AG04449 (cell line): ENCODE results near the gene LRRC74A.

ENCODE experiments used
- CTCF ChIA-PET: fragments of 350-600 bp; formaldehyde crosslinking; extraction: SDS; loops from one replicate; lab custom pipeline; 2021; ENCODE audit warnings: antibody characterized with exemption; lab: Yijun Ruan, JAX
- POLR2A ChIA-PET: fragments of 400-600, 350-600 bp; formaldehyde crosslinking; extraction: SDS; loops from one replicate; lab custom pipeline; 2020; ENCODE audit warnings: antibody characterized with exemption, inconsistent platforms; lab: Yijun Ruan, JAX
- DNase-seq: peaks from one replicate; pipeline ENCODE4 v3.0.0-alpha.2; 2010; ENCODE audit warnings: low read depth, low spot score
- H3K4me3 ChIP-seq: 2 replicates; pipeline ENCODE4 v1.5.1; 2011; ENCODE audit warnings: low read depth, mild to moderate bottlenecking, control low read depth, low read length
- TF ChIP-seq, protein P1 (sequence below): IDR thresholded peaks from one replicate; pipeline ENCODE4 v1.5.1; 2011; ENCODE audit warnings: mild to moderate bottlenecking, moderate library complexity, low read length, control low read depth, inconsistent platforms; ENCODE audit not compliant: insufficient read depth; ENCODE audit errors: missing control alignments

LRRC74A gene

DNA sequence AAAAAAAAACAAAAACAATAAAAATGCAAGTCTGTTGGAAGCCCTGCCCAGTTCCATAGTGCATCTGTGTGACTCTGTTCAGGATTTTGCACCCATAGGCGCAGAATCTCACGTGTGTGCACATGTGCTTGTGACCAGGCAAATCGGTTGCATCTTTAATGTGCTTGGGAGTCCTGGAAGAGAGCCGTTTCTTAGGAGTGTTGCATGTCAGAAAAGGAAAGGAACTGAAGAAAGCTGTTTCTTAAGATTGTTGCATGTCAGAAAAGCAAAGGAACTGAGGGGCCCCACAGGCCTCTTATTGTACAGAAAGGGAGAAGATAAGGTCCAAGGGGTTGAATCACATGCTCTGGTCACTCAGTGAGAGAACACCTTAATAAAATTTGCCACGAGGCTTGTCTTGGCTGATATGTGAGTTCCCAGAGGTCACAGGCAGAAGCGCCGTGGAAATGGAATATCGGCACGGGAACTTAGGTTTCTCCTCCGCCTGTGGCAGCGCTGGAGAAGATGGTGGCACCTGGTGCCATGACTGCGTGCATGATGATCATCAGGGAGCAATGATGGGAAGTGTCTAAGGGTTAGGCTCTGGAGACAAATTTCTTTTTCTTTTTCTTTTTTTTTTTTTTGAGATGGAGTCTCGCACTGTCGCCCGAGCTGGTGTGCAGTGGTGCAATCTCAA, 90.0 kb downstream of the LRRC74A start:
- ChIA-PET CTCF (interaction anchor here (0.6 to 27.8 kb wide), 23 partner anchors 7 to 181 kb away, joined by 3 to 1142 read pairs (median 11); partner anchors contain the start of gene IRF2BPL), POLR2A (interaction anchor here (4.3 kb wide), 1 partner anchor 108 kb away, joined by 30 read pairs; no protein-coding TSS in a partner anchor)
- H3K4me3 ChIP-seq = no peak overlapping the region
- no peak for DNase-seq
- TF ChIP-seq, protein P1, sequence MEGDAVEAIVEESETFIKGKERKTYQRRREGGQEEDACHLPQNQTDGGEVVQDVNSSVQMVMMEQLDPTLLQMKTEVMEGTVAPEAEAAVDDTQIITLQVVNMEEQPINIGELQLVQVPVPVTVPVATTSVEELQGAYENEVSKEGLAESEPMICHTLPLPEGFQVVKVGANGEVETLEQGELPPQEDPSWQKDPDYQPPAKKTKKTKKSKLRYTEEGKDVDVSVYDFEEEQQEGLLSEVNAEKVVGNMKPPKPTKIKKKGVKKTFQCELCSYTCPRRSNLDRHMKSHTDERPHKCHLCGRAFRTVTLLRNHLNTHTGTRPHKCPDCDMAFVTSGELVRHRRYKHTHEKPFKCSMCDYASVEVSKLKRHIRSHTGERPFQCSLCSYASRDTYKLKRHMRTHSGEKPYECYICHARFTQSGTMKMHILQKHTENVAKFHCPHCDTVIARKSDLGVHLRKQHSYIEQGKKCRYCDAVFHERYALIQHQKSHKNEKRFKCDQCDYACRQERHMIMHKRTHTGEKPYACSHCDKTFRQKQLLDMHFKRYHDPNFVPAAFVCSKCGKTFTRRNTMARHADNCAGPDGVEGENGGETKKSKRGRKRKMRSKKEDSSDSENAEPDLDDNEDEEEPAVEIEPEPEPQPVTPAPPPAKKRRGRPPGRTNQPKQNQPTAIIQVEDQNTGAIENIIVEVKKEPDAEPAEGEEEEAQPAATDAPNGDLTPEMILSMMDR = no peak

DNA sequence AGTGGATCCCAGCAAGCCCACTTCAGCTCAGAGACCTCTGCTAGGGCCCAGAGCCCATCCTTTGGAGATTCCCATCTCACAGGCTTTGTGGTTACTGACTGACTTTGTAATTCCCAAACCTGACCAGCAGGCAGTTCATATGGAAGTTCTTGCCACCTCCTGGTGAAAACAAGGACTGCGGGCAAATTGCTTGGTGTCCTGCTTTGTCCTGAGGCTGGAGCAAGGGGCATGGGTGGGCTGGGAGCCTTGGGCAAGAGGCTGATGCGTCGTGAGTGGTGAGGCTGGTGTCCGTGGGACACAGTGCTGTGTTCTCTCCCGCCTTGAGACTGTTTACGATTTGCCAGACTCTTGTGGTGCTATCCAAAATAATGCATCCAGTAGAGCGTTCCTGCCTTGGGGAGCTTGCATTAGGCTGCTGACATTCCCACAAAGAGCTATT, 91.0 kb downstream of the LRRC74A start:
- DNase-seq = no peak
- no peak overlapping the region for H3K4me3 ChIP-seq
- TF ChIP-seq, protein P1 = peak; percentile 91
- ChIA-PET CTCF (interaction anchor here (0.6 to 27.8 kb wide), 31 partner anchors 8 to 180 kb away, joined by 3 to 1142 read pairs (median 7); partner anchors contain the start of gene IRF2BPL), POLR2A (interaction anchor here (1.6 to 4.3 kb wide), 5 partner anchors 36 to 125 kb away, joined by 4 to 55 read pairs (median 23); partner anchors contain the start of gene IRF2BPL)

DNA sequence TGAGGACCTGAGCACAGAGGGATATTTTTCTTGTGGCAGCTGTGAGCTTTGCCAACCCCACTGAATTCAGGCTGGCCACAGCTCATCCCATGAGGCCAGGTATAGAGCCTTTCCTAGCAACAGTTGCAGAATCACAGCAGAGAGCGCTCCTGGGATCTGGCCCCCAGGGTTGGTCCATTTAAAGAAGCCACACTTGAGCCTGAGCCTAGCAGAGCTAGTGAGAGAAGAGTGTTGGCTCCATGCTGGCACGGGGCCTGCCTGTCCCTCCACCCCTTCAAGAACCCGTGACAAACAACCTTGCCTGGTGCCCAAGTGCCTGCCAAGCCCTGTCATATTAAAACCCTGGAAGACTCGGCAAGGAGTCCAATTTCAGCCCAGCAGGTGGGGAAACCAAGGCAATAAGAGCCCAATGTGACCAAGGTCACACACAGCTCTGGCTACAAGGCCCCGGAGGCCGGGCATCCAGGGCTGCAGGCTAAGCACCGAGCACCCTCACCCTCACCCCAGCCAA, 91.6 kb downstream of the LRRC74A start:
- ChIA-PET CTCF (interaction anchor here (0.7 to 27.8 kb wide), 25 partner anchors 9 to 179 kb away, joined by 3 to 1142 read pairs (median 9); partner anchors contain the start of gene IRF2BPL), POLR2A (interaction anchor here (0.9 to 4.3 kb wide), 11 partner anchors 13 to 145 kb away, joined by 3 to 55 read pairs (median 11); partner anchors contain the start of gene IRF2BPL)
- H3K4me3 ChIP-seq = peak overlapping the region; percentile 2; the same call in 1 of the 2 replicates
- DNase-seq = no peak
- TF ChIP-seq, protein P1 = no peak

DNA sequence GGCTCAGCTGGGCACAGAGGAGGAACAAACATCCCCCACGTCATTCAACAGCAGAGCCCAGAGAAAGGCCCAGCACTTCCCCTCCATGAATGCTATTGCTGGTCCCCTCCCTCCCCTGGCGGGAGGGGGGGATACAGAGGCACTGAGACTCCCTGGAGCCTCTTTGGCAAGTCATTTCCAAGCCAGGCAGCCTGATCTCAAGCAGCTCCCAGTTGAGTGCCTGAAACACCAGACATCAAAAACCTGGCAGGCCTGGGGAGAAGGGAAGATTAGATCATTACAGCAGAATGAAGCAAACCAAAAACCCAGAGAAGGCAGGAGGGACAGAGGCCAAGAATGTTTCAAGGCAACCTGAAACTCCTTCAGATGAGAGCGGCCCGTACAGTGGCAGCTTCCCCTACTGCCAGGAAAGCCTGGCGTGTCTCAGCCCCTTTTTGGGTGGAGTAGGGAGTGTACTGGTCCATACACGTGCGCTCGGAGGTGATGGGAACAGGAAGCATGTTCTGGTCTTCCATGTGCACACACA, 92.1 kb downstream of the LRRC74A start:
- TF ChIP-seq, protein P1 = peak; percentile 3
- H3K4me3 ChIP-seq = peak overlapping the region; percentile 39
- peak; percentile 79 for DNase-seq
- POLR2A ChIA-PET = interaction anchor here (0.9 to 4.3 kb wide), 12 partner anchors 14 to 144 kb away, joined by 3 to 55 read pairs (median 8); partner anchors contain the start of gene IRF2BPL
- CTCF ChIA-PET = interaction anchor here (1.0 to 27.8 kb wide), 18 partner anchors 10 to 178 kb away, joined by 3 to 1142 read pairs (median 13); partner anchors contain the start of gene IRF2BPL

DNA sequence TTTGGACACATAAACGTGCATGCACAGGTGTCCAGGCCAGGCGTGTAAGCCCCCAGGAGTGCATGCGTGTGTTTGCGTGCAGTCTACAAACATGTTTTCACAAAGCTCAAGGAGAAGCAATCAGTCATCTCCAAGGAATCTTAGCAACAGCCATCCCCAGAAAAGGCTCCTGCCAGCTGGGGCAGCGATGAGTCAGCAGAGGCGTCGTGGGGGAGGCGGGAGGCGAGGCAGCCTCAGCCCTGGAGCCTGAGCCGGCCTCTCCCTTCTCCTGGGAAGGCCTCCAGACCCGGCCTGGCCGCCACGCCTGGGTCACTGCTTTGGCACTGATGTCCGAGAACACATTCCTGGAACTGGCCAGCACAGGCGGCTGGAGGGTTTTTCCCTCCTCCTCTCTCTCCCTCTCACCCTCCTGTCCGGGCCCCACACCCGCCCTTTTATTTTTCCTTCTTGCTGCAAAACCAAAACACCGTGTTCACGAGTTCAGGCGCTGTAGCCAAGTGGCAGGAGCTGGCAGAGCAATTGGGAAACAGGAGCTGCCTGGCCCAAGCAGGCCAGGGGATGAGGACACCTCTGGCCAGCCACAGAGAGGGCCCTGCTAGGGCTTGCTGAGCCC, 92.7 kb downstream of the LRRC74A start:
- peak; percentile 92 for DNase-seq
- peak overlapping the region; percentile 39 for H3K4me3 ChIP-seq
- ChIA-PET CTCF (interaction anchor here (0.8 to 27.8 kb wide), 13 partner anchors 9 to 154 kb away, joined by 3 to 1142 read pairs (median 24); partner anchors contain the start of gene IRF2BPL), POLR2A (interaction anchor here (0.5 to 4.3 kb wide), 16 partner anchors 14 to 181 kb away, joined by 3 to 55 read pairs (median 4); partner anchors contain the start of gene IRF2BPL)
- TF ChIP-seq, protein P1 = peak; percentile 27
